ENCODE measurements around the gene PCDHGA1.
"Not testable (repeated sequence)": the region's sequence is repeated elsewhere in the genome, so short reads cannot be mapped to it uniquely, and the experiment has no call there.

DNA sequence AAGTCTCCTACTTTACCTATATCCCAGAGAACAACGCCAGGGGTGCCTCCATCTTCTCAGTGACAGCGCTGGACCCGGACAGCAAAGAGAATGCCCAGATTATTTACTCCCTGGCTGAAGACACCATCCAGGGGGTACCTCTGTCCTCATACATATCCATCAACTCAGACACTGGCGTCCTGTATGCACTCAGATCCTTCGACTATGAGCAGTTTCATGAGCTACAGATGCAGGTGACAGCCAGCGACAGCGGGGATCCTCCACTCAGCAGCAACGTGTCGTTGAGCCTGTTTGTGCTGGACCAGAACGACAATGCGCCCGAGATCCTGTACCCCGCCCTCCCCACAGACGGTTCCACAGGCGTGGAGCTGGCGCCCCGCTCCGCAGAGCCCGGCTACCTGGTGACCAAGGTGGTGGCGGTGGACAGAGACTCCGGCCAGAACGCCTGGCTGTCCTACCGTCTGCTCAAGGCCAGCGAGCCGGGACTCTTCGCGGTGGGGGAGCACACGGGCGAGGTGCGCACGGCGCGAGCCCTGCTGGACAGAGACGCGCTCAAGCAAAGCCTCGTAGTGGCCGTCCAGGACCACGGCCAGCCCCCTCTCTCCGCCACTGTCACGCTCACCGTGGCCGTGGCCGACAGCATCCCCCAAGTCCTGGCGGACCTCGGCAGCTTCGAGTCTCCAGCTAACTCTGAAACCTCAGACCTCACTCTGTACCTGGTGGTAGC is 84.4 kb downstream of the PCDHGA1 start:
- not testable (repeated sequence) for TF ChIP-seq POLR2A, EP300 (IDR thresholded peaks at IDR 0.05)
- TF ChIP-seq, protein P1, sequence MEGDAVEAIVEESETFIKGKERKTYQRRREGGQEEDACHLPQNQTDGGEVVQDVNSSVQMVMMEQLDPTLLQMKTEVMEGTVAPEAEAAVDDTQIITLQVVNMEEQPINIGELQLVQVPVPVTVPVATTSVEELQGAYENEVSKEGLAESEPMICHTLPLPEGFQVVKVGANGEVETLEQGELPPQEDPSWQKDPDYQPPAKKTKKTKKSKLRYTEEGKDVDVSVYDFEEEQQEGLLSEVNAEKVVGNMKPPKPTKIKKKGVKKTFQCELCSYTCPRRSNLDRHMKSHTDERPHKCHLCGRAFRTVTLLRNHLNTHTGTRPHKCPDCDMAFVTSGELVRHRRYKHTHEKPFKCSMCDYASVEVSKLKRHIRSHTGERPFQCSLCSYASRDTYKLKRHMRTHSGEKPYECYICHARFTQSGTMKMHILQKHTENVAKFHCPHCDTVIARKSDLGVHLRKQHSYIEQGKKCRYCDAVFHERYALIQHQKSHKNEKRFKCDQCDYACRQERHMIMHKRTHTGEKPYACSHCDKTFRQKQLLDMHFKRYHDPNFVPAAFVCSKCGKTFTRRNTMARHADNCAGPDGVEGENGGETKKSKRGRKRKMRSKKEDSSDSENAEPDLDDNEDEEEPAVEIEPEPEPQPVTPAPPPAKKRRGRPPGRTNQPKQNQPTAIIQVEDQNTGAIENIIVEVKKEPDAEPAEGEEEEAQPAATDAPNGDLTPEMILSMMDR (IDR thresholded peaks at IDR 0.05), result not testable (repeated sequence)

Measured in tibial nerve (tissue), 4 donors.